ENCODE data around the gene NOVA2. TPM values are rescaled to one million over a fixed set of nuclear protein-coding genes. Genes with fewer than 3 reads are reported as not detected.
A peak's percentile ranks its signal among the peaks of the same experiment; 100 is the strongest.
"Not testable (repeated sequence)": the region's sequence is repeated elsewhere in the genome, so short reads cannot be mapped to it uniquely, and the experiment has no call there.

The NOVA2 gene
- total RNA-seq, 1 donor from 2014 or later = 9.4 TPM

DNA sequence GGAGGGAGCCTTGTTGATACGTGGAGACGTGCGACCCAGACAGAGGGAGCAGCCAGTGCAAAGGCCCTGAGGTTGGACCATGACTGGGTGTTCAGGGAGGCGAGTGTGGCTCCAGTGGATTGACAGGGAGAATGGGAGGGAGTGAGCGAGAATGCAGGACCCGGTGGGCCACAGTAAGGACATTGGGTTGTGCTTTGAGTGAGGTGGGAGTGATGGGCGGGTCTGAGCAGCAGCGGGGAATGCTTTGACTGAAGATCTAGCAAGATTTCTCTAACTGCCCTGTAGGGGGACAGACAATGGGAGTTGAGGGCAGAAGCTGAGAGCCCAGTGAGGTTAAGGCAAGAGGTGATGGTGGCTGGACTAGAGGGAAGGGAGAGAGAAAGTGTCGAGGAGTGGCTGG lies 51.4 kb downstream of the NOVA2 start:
- DNase-seq = no peak

DNA sequence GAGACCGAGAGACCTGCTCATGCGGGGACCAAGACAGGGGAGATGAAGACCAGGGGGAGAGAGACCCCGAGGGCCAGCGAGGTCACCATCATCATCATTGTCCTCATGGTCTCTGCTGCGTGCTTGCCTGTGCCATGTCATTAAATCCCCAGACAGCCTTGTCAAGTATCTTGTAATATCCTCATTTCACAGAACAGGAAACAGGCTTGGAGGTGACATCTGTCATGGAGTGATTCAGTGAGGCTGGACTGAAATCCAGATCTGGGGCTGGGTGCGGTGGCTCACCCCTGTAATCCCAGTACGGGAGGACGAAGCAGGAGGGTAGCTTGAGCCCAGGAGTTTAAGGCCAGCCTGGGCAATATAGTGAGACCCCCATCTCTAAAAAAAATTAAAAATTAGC lies 53.2 kb downstream of the NOVA2 start:
- DNase-seq = no peak

DNA sequence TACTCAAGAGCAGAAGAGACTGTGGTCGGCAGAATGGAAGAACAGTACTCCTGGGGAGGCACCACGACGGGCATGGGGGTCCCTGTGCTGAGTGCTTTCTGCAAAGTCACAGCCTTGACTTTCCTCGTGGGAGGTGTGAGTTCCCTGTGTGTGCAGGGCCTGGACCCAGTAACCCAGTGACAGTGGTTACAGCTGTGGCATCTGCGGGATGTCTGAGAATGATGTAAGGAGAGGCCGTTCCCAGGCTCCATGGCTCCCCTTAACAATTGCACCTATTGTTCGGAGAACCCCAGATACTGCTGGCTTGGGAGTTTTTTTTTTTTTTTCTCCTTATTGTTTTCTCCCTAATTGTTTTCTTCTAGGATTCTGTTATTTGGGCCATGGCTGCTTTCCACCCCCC lies 54.0 kb downstream of the NOVA2 start:
- peak; percentile 13 for DNase-seq

DNA sequence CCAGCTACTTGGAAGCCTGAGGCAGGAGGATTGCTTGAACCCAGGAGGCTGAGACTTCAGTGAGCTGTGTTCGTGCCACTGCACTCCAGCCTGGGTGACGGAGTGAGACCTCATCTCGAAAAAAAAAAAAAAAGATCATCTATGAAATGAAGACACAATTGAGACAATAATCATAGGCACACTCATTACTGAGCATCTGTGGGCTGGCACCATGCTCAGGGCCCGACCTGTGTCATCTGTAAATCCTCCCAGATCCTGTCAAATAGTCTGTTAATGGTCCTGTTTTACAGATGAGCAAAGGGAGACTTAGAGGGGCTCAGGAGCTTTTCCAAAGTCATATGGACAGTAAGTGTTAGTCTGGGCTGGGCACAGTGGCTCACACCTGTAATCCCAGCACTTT lies 54.9 kb downstream of the NOVA2 start:
- DNase-seq = no peak

DNA sequence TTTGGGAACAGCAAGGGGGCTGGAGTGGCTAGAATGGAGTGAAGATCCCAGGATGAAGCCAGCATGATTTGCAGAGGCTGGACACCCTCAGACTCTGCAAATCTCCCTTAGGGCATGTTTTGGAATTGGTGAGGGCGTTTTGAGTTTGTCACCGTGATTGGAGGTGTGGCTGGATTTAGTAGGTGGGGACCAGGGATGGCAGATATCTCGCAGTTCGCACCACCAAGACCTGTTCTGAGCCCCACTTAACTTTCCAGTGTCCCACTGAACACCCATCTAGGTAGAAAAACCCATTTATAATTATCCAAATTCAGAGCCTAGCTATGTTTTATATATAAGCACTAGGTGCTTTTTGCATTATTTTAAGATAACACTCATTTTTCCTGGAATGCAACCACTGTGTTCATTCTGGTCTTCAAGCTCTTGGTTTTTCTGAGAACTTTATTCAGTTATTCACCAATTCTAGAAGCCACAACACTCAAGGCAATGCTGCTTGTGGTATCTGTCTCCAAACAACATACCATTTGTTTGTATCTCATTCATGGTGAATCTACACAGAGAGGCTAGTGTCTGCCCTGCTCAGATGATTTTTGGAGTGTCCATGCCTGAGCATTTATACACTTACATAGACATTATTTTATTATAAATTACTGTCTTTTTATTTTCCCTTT lies 56.1 kb downstream of the NOVA2 start:
- no peak for DNase-seq

DNA sequence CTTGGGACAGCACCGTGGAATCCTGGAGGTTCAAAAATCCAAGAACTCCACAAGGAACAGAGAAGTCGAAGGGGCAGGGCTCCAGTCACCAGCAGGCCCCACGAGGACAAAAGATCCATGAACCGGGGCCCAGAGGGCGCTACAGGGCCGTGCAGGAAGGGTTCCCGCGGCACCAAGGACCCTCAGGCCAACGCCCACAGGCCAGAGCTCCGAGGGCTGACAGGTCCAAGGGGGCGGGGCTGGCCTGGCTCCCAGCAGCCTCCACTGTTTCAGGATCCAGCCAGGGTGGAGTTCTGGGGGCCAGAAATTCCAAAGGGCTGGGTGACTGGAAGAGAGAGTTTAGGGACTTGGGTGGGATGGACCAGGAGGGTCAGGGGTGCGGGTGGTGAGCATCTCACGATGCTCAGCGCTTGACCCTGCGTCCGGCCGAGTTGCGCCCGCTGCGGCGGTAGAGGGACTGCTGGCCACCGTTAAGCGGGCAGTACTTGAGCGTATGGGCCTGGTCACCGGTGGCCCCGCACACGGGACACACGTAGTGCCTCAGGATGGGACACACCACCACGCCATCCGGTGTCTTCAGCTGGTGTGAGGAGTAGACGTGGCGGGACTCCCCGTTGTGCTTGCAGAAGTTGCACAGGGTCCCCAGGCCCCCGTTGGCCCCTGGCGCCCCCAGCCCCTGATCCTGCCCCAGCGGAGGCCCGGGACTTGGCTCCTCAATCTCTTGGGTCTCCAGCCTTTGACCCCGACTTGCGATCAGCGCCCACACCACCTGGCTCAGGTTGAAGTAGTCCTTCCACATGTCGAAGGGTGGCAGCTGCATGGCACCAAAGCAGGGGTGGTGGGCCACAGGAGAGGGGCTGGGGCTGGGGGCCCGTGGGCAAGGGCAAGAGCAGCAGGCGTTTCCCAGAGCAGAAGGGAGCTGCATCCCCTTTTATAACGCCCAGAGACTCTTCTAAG lies 59.5 kb downstream of the NOVA2 start, which contains the start of gene NANOS2:
NANOS2 (minus strand) TSS at position 905 of the 957 bp plus-strand sequence; CDS start at position 820, 85 bp downstream.
- DNase-seq = no peak

DNA sequence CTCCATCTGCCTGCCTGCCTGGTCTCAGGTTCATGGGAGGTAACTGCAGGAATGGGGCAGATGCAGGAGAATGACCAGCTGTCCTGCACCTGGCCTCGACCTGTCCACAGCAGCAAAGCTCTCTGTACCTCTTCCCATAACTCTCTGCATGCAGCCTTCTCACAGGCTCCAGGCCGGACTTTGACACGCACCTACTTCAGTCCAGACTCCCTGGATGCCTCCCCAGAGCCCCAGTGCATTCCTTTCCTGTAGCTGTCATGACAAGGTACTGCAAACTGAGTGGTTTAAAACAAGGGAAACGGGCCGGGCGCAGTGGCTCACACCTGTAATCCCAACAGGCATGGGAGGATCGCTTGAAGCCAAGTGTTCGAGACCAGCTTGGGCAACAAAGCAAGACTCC lies 62.4 kb downstream of the NOVA2 start:
- no peak for DNase-seq

DNA sequence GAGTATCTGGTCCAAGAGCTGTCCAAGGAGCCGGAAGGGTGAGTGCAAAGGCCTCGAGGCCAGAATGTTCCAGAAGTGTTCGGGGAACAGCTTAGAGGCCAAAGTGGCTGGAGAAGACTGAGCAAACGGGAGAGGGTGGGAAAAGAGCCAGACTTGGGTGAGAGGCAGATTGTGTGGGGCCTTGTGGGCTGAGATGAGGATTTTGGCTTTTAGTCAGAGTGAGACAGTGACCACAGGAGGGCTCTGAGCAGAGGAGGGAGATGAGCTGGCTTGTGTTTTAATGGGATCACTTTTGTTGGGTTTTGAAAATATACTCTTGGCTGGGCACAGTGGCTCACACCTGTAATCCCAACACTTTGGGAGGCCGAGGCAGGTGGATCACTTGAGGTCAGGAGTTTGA lies 64.7 kb downstream of the NOVA2 start:
- DNase-seq = no peak

DNA sequence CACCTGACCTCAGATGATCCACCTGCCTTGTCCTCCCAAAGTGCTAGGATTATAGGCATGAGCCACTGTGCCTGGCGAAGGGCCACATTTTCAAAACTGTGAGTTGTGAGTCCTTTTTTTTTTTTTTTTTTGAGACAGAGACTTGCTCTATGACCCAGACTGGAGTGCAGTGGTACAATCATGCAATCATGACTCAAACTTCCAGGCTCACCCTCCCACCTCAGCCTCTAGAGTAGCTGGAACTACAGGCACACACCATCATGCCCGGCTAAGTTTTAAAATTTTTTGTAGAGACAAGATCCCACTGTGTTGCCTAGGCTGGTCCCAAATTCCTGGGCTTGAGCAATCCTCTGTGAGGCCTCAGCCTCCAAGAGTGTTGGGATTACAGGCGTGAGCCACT lies 67.4 kb downstream of the NOVA2 start:
- DNase-seq = no peak

DNA sequence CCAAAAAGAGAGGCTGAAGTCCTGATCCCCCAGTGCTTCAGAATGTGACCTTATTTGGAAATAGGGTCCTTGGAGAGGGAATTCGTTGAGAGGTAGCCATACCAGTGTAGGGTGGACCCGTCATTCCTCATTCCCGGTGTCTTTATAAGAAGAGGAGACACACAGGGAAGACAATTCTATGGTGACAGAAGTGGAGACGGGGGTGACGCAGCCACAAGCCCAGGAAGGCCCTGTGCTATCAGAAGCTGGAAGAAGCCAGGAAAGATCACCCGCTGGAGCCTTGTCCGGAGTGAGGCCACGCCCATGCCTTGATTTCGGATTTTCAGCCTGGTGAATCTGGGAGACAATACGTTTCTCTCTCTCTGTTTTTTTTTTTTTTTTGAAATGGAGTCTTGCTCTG lies 68.7 kb downstream of the NOVA2 start:
- no peak for DNase-seq

DNA sequence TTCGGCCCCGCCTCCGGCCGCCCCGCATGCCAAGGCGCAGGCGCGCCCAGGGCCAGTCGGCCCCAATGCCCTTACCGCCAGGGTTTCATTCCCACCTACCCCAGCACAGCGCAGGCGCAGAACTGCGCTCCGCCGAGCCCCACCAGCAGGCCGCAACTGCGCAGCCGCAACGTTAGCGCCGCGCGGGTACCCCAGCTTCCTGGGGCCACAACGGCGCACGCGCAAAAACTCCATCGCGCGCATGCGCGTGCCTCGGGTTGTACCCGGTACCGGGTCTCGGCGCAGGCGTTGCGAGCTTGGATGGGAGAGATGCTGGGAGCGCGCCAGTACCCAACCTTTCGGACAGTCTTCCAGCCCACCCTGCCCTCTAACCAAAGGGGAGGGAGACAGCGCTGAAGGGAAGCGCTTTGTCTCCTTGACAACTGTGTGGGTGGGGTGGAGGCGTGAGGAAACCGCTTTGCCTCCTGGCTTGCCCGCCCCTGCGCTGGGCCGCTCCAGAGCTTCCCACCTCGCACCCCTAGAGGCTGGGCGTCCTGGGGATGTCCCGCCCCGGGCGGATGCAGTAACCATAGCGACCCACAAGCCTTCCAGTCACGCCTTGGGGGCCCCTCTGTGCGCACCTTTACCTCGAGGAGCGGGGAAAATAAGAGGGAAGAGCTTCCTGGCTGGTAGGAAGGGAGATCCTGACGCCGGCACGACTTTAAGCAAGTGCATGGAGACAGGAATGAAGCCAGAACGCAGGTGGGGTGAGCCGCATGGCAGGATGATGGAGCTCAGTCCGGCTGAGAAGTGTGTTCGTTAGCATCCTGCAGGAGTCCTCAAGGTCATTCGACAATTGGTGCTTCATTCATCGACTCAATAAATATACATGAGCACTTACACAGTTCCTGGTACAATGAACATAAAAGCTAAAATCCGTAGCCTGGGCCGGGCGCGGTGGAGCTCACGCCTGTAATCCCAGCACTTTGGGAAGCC lies 70.7 kb downstream of the NOVA2 start:
- DNase-seq = peak; percentile 93

DNA sequence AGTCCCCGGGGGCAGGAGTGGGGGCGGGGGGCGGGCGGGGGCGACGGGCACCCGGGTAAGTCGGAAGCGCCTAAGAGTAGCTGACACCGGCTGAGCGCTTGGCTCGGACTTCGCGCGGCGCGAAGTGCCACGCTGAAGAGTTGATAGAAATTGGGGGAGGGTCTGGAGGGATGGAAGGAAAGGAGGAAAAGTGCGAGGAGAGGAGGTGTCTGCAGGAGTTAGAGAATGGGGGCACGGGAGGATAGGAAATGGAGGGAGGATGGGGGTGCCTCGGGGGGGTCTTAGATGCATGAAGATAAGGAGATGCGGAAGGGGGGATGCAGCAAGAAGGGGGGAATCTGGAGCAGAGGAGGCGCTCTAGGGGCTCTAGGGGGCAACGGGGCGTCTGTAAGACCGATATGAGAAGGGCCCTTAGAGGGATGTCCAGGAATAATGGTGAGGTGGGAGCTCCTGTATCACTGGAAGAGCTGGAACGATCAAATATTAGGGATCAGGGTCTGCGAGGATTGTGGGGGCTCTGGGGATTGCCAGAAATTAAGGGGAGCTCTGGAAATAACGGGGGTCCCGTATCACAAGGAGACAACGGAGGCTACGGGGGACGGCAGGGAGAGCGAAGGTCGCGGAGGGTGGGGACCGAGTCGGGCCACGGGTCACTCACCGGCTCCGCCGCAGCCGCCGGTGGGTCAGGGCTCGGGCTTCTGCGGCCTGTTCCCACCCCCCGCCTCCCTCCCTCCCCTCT lies 71.6 kb downstream of the NOVA2 start, which contains the start of gene MYPOP:
MYPOP (minus strand) TSS at position 702 of the 739 bp plus-strand sequence. CDS start 840 bp downstream, outside the sequence.
- no peak for DNase-seq

DNA sequence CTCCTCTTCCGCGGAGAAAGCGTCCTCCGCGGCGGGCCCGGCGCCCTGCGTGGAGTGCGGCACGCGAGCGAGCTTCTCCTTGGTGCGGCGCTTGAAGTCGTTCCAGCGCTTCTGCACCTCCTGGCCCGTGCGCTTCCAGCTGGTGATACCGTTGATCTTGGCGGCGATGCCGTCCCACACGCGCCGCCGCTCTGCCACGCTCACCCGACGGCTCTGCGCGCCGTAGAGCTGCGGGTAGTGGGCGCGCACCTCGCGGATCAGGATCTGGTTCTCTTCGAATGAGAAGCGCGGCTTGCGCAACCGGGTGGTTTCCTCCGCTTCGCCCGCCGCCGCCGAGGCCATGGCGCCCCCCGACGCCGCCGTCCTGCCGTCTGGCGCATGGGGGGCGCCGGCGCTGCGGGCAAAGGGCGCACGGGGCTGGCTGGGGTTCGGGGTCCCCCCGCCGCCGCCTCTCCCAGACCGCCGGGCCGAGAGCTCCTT lies 72.2 kb downstream of the NOVA2 start:
- no peak for DNase-seq

DNA sequence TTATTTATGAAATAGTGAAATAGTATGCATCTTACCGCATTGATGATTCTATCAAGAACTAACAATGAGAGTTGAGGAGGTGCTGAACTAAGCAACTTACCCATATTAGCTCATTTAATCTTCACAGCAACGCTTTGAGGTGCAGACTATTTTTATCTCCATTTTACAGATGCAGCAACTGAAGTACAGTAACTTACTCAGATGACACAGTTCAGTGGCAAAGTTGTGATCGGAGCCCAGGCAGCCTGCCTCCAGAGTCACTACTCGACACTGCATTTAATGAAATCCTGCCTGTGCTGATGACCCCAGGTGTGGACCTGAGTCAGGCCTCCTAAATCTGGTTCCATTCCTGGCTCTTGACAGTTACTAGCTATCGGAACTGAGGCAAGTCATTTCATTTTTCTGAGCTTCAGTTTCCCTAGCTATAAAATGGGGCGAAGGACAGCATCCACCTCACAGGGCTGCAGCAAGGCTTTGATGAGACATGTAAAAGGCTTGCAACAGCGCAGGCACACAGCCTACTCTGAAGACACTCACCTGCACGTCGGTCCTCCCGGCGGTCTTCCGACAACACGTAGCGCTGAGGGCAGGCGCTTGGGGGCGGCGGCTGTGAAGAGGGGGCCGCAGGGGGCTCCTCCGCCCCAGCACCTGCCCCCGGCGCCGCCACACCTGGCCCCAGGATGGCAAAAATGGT lies 72.8 kb downstream of the NOVA2 start:
- DNase-seq = no peak

DNA sequence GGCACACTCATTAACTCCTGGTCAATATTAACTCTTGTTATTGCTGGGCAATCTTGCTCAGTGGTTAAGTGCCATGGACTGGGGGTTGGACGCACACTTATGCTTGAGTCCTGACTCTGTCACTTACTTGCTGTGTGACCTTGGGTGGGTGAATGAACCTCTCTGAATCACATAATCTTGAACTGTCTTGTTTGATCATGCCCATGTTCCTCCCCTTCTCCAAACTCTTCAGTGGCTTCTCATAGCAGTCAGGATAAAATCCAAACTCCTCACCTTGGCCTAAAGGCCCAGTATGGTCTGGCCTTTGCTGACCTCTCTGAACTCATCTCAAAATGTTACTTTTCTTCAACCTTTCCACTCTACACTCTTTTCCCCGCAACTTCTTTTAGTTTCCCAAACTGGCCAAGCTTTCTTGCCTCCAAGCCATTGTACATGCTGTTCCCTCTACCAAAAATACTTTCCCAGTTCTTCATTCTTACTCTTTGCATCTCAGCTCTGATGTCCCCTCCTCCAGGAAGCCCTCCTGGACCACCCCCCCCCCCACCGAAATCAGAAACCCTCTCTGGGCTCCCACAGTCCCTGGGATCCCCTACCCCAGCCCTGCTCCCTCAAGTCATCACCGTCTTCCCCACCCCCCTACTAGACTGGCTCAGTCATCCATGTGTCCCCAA lies 73.6 kb downstream of the NOVA2 start:
- no peak for DNase-seq

DNA sequence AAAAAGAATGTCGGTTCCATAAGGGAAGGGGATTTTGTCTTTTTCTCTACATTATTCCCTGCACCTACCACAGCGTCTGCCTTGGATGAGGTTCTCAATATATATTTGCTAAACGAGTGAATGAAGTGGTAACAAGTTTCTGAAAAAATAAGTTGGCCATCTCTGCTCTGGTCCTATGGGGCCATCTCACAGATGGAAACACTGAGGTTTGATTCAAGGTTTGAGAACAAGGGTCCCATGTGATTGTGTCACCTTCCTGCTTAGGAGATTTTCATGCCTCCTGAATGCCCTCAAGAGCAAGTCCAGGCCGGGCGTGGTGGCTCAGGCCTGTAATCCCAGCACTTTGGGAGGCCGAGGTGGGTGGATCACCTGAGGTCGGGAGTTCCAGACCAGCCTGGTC lies 74.4 kb downstream of the NOVA2 start:
- DNase-seq = no peak

DNA sequence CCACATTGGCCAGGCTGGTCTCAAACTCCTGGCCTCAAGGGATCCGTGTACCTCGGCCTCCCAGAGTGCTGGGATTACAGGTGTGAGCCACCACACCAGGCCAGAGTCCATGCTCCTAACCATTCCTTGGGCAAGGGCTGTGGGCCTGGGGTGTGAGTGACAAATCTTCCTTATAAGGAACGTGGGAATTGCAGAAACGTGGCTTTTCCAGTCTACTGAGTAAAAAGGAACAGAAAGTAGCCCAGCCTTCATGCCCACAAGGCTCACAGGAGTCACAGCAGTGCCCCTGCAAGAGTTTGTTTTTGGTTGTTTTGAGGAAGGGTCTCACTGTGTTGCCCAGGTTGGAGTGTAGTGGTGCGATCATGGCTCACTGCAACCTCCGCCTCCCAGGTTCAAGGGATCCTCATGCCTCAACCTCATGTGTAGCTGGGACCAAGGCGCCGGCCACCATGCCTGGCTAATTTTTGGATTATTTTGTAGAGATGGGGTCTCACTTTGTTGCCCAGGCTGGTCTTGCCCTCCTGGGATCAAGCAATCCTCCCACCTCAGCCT lies 76.3 kb downstream of the NOVA2 start:
- DNase-seq = no peak

DNA sequence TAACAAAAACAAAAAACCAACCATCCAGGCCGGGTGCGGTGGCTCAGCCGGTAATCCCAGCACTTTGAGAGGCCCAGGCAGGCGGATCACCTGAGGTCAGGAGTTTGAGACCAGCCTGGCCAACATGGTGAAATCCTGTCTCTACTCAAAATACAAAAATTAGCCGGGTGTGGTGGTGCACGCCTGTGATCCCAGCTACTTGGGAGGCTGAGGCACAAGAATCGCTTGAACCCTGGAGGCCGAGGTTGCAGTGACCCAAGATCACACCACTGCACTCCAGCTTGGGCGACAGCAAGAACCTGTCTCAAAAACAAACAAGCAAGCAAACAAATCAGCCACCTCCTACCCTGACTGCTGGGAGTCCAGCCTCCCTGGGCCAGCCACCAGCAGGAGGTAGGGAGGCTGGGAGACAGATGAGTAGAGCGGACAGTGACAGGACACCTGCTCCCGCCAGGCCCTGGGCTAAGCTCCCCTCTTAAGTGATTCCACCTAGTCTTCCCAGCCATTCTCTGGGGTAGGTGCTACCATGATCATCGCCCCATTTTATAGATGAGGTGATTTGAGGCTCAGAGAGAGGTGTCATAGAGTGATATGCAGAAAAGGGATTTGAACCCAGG lies 77.6 kb downstream of the NOVA2 start:
- not testable (repeated sequence) for DNase-seq

DNA sequence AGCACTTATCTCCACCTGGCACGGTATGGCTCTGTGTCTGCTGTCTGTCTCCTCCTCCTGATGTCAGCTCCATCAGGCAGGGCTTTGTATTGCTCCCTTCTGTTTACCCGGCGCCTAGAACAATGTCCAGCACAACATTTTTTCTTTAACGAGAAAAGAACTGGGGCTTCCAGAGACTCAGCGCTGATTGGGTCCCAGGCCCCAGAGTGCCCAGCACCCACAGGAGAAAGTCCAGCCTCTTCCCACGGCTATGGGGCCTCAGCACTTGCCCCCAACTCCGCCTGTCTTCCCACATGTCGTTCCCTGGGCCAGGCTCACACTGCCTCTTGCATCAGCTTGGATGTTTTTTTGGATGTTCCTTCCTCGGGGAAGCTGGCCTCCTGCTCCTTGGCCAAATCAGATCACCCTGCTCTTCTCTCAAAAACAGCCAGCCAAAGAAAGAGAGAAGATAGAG lies 78.1 kb downstream of the NOVA2 start:
- DNase-seq = no peak
